Right lung (tissue), 5 donors: ENCODE measurements around the gene IFT43. TPM values are rescaled to one million over a fixed set of nuclear protein-coding genes. Genes with fewer than 3 reads are reported as not detected.

ENCODE experiments used
- DNase-seq, 2 donors: peaks; one replicate each; pipeline ENCODE4 v3.0.0-alpha.2; 2013
- polyA plus RNA-seq, 5 donors: library from polyadenylated mRNA; unstranded; fragments of 120-200 nt; gene quantifications; one replicate each; pipeline versions ENCODE4 v1.2.1 to v1.2.3, GENCODE V29; 2013; ENCODE audit warnings: inconsistent platforms in 1 of 5, low replicate concordance in 1 of 5; ENCODE audit not compliant: insufficient read length in 5 of 5, insufficient read depth in 1 of 5

Gene IFT43
- polyA plus RNA-seq, 5 donors = 38.0 to 51.5 (median 42.8) TPM

- peak; percentile 66 to 73 for DNase-seq
These were observed 88.2 kb downstream of the IFT43 start for GRCh38 chr14:76073717-76074116.

DNA sequence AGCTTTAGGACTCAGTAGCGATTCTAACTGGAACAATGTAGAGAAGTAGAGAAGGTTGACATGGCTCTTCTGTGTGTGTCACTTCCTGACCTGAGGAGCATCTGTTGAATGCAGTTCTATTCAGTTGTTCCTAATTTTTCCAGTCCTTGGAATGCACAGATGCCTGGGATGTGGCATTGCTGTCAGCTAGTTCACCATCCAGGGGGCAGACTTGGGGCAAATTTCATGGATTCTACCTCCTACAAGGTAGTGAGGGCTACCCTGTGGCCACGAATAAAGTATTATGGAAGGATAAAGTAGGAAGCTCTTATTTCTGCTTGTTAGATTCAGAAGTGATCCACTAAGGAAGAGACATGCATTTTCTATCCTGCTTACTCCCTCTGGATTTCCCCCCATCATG, 91.8 kb downstream of the IFT43 start:
- DNase-seq = no peak

DNA sequence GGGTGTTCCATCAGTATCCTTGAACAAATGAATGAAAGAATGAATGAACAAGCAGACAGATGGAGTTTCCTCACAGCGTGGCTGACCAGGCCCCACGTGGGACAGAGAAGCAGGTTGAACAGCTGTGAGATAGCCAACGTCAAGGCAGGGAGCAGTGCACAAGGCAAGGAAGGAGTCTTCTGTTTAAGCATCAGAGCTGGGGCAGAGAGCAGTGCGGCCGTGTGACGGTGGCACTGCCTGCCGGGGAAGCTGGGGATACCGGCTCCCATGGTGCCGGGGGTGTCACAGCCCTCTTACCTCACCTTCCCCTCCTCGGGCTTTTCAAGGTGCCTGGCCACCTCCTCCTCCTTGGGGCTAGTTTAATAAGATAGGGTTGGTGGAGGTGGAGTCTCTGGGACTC, 92.9 kb downstream of the IFT43 start:
- DNase-seq = no peak

DNA sequence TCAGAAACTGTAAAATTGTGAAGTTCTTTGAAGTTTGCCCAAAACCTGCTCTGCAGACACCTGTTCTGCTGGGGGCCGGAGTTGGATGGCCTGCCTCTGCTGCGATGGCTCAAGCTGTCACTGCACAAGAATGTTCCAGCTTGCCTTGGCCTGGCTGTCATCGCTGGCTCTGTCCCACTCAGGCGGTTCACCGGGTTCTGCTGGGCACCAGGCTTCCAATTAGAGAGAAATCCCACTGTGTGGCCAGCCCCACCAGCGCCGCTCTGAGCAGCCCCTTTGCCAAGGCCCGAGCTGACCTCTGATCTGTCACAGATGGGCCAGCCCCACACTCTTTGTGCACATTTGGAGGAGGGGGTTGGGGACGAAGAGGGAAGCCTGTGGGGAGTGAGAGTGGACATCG, 94.5 kb downstream of the IFT43 start:
- no peak for DNase-seq

DNA sequence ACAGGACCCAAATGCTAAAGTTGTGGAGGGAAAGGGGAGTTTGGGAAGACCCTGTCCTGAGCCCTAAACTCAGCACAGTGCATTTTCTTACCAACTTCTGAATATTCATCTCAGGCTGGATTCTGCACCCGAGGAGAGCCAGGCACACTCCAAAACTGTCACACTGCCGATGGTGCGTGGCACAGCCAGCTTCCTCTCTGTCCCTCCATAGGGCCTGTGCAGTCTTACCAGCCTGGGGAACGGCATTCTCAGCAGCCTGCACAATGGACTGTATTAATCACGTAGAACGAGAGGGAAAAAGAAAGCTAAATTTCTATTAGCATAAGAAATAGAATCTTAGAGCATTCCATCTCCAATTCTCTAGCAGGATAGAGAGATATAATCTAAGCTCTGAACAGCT, 94.9 kb downstream of the IFT43 start:
- DNase-seq = no peak

DNA sequence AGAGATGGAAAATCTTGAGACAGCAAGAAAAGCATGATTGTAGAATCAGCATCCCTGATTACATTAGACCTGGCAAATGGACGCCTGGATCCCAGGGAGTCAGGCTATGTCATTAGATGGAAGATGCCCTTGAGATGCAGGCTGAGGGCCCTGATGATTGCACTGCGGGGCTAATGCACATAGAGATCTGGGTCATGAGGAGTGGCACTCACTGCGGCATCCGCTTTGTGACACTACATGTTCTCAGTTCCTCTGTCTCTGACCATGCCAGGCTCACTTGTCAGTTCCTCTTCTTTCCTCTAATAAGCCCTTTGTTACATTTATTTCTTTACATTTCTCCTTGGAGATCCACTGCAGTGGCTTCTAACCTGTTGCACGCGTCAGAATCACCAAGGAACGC, 96.1 kb downstream of the IFT43 start:
- no peak for DNase-seq

DNA sequence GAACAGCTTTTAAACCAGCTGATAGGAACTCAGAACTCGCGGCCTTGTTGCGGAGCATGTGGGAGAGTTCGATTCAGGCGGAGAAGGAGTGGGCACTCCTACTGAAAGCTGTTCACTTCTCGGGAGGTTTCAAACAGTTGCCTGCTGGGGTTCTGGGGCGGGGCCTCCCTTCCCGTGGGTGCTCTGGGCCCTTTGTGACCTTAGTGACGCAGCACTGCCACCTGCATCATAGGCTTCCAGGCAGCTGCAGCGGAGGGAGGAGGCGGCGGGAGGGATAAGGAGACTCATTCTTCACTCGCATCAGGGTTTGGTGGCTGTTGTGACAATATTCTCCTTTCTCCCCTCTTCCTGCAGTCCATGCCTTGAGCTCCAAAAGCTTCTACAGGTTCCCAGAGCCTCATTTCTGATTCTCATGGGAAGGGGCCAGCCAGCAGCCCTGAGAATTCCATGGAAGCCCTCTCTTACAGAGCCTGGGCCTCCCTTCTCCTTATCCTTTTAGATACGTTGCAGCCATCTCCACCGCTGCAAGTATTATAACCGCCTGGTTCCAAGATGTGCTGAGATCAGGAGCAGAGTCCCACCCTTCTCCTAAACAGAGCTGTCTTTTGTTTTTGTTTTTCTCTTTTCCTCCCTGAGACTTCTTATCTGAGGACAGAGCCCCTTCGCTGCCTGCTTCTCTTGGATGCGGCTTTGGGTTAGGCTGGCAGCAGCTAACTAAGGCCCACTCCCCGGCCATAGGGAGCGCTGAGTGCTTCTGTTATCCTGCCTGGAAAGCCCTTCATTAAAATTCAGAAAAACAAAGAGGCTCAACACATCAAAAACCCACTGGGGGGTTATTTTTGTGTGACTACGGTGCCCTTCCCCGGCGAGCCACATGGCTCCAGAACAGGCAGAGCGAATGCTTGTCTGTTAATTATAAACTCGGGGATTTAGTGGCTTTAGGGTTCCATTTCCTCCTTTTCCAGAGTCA, 98.5 kb downstream of the IFT43 start:
- no peak for DNase-seq

GRCh38 chr14:76085358-76085757, 99.8 kb downstream of the IFT43 start:
- no peak for DNase-seq

- no peak for DNase-seq
These were observed 101.1 kb downstream of the IFT43 start for GRCh38 chr14:76086636-76087035.

DNA sequence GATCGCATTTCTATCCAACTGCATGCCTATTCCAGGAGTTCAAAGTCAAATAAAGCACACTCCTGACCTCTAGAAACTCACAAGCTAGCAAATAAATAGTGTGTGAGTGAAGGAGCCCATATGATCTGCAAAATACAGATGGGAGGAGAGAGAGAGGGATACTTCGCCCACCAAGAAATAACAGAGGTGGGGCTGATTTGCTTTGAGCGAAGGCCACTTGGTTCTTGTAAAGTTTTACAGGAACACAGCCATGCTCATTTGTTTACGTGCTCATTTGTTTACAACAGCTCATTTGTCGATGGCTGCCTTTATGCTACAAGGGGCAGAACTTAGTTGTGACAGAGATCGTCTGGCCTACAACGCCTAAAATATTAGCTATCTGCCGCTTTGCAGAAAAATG, 102.8 kb downstream of the IFT43 start:
- DNase-seq = peak; percentile 93 to 94

DNA sequence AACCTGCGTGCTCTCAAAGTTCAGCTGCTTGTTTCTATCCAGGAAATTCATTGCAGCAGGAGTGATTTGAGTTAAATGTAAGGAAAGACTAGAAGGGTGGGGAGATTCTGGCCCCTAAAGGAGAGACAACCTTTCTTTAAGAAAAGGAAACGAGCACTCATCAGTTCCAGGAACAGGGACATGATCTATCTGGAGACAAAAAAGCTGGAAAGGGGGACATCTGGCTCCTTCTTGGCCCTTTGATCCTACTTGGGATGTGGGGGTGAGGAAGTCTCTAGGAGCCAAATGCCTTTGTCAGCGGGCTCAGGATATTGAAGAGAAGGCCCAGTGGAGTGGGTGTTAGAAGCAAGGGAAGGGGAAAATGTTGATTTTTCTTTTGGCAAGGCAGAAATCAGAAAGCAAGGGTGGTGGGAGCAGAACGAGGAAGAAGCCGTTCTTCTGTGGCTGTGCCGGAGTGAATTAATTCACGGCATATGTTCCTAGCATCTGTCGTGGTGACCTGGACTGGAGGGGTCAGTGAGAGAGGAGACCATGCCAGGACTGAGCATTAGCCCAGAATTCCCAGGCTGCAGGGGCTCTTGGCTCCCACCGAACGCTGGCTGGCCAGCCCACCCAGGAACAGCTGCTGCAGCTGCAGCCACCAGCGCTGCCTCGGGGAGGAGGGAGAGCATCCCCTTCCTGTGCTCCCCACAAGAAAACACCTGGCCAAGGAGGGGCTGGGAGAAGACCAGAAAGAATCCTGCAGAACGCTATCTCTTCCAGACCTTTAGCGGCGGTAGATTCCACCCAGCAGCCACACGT, 103.4 kb downstream of the IFT43 start:
- DNase-seq = peak; percentile 86

- no peak for DNase-seq
These were observed 104.0 kb downstream of the IFT43 start for GRCh38 chr14:76089575-76089974.

- no peak for DNase-seq
These were observed 105.2 kb downstream of the IFT43 start for GRCh38 chr14:76090616-76091391.

GRCh38 chr14:76093077-76093476, 107.5 kb downstream of the IFT43 start:
- no peak for DNase-seq

- DNase-seq = no peak
These were observed 110.7 kb downstream of the IFT43 start for GRCh38 chr14:76096257-76096656.

DNA sequence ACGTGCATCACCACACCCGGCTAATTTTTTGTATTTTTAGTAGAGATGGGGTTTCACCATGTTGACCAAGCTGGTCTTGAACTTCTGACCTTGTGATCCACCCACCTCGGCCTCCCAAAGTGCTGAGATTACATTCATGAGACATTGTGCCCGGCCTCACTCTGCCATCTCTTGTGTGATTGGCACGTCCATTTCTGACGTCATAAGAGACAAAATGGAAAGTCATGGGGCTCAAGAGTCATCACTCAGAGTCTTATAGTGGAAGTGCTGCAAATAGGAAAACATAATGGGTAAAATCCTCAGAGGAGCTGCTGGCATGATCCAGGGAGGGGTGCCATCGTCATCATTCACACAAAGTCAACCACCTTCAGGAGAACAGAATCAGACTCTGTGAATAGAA, 112.0 kb downstream of the IFT43 start:
- no peak for DNase-seq

DNA sequence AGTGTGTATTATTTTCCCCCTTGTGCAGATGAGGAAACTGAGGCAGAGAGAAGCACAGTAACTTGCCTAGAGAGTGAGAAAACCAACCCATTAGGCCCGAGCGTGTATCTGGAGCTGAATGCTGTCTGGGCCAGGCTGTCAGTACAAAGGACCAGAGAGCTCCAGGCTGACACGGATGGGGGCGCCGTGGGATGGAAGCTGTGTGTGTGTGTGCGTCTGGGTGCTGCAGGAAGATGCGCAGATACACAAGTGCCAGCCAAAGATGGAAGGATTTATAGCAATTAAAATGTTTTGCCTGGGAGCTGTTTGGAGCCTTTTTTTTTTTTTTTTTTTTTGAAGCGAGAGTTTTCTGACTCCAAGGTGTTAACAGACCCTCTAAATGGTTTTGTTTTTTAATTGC, 112.5 kb downstream of the IFT43 start:
- no peak for DNase-seq

DNA sequence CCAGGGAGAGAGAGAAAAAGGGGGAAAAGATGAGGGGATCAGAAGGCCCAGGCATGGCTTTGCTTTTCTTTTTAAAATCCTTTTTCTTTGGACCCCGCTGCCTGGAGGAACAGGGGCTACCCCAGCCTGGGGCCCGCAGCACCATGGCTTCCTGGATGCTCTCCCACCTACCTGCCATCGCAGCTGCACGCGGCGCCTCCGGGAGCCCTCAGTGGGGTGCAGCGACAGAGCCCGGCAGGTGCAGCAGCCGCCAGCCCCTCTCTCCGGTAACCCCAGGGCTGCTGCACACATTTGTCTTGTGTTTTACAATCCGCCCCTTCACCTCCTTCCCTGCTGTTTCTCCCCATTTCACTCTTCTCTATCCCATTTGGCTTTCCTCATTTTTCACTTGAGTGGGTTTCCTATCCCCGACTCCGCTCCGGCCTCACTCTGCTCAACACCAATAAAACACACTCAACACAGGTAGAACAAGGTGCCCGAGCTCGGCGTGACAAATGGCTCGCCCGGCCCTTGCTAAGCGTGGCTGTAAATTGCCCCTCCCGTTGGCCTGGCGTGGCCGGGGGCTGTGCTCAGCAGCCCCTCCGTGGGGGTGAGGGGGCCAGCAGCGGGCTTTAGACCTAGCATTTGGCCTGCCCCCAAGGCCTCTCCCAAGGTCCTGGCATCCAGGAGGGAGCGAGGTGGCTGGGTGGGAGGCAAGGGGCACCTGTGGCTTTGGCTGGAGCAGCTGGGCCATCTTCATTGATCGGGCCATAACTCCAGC, 113.5 kb downstream of the IFT43 start:
- DNase-seq = no peak

DNA sequence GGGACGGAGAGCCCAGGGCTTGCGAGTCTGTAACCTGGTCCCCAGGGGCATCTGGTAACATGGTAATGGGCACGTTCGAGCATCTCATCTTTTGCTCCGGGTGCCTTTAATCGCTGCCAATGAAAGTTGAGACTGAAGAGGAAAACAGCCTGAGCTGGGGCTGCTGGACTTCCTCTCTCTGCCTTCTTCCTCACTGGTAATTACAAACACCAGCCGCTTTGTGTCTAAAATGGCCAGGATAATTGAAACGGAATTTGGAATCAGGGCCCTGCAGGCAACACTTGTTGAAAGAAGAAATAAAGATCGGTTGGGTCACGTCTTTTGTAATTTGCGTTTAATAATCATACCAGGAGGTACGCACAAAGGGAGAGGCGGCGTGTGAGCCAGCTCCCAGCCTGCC, 114.7 kb downstream of the IFT43 start:
- no peak for DNase-seq

- peak in 1 of 2 donors; percentile 54 for DNase-seq
These were observed 116.1 kb downstream of the IFT43 start for GRCh38 chr14:76101391-76102379.
